ENCODE results near the gene CD27. TPM values are rescaled to one million over a fixed set of nuclear protein-coding genes. Genes with fewer than 3 reads are reported as not detected.
"Not testable (repeated sequence)": the region's sequence is repeated elsewhere in the genome, so short reads cannot be mapped to it uniquely, and the experiment has no call there.

CD27 gene
- total RNA-seq, 6 experiments from 2014 or later = 0.33 to 1.2 (median 0.68) TPM; not detected in 1

GRCh38 chr12:6478416-6478815 is 33.7 kb downstream of the CD27 start:
- 67% methylated on average over 2 of the region's 20 CpGs for WGBS (ENCODE audit: insufficient coverage, low coverage, low lambda C conversion rate, missing lambda C conversion rate)
- Histone ChIP-seq H3K9me3 (no peaks in the 10 kb centered on the region), H3K27ac (no peak overlapping the region), H3K4me1 (no peaks in the 10 kb centered on the region), H3K27me3 (no peaks in the 10 kb centered on the region), H3K36me3 (no peaks in the 10 kb centered on the region), H3K4me3 (no peak overlapping the region)
- DNase-seq = no peak
- intact Hi-C loops (cut with DNase I) = no loop called here
- no peak for TF ChIP-seq CTCF (IDR thresholded peaks at IDR 0.05)
- TF ChIP-seq POLR2A (IDR thresholded peaks at IDR 0.05) = no peak
- peak in 1 of 4 donors; percentile 30 for ATAC-seq

- DNase-seq = no peak
- TF ChIP-seq POLR2A (IDR thresholded peaks at IDR 0.05) (no peak), CTCF (IDR thresholded peaks at IDR 0.05) (no peak)
- no peak for ATAC-seq
- H3K4me3 ChIP-seq = no peak overlapping the region
- WGBS (ENCODE audit: insufficient coverage, low coverage, low lambda C conversion rate, missing lambda C conversion rate) = no CpG with 5 or more reads among the region's 1 CpG
- peaks cover 0 to 6% (median 0%) of the 10 kb centered on the region in 4 donors for H3K4me1 ChIP-seq
- intact Hi-C loops (cut with DNase I) = no loop called here
- H3K27ac ChIP-seq = no peak overlapping the region
- peaks cover 0 to 7% (median 0%) of the 10 kb centered on the region in 4 donors for H3K36me3 ChIP-seq
- H3K27me3 ChIP-seq = no peaks in the 10 kb centered on the region
- H3K9me3 ChIP-seq = no peaks in the 10 kb centered on the region
These were observed 43.5 kb downstream of the CD27 start for GRCh38 chr12:6488240-6488639.

GRCh38 chr12:6489449-6489848 is 44.7 kb downstream of the CD27 start:
- intact Hi-C loops (cut with DNase I) = no loop called here
- H3K4me1 ChIP-seq = peaks cover 0 to 10% (median 1%) of the 10 kb centered on the region in 4 donors
- no peak overlapping the region for H3K27ac ChIP-seq
- no peak for TF ChIP-seq CTCF (IDR thresholded peaks at IDR 0.05)
- TF ChIP-seq POLR2A (IDR thresholded peaks at IDR 0.05) = no peak
- no peaks in the 10 kb centered on the region for H3K27me3 ChIP-seq
- no peak for ATAC-seq
- WGBS (ENCODE audit: insufficient coverage, low coverage, low lambda C conversion rate, missing lambda C conversion rate) = 31% methylated on average over 2 of the region's 4 CpGs
- no peaks in the 10 kb centered on the region for H3K9me3 ChIP-seq
- no peak overlapping the region for H3K4me3 ChIP-seq
- DNase-seq = no peak
- H3K36me3 ChIP-seq = peaks cover 0 to 7% (median 0%) of the 10 kb centered on the region in 4 donors

GRCh38 chr12:6490673-6491072 is 45.9 kb downstream of the CD27 start:
- WGBS (ENCODE audit: insufficient coverage, low coverage, low lambda C conversion rate, missing lambda C conversion rate) = 88% methylated on average over 1 of the region's 1 CpG
- DNase-seq; H3K9me3 ChIP-seq; H3K27me3 ChIP-seq; H3K4me3 ChIP-seq; H3K27ac ChIP-seq; intact Hi-C loops (cut with DNase I); ATAC-seq; H3K36me3 ChIP-seq: not testable (repeated sequence)
- H3K4me1 ChIP-seq = peaks cover 0 to 20% (median 4%) of the 10 kb centered on the region in 4 donors

GRCh38 chr12:6492838-6493496 is 48.2 kb downstream of the CD27 start, which contains the start of gene MRPL51:
MRPL51 (minus strand) TSS chr12:6493262; CDS start chr12:6493136, 126 bp downstream.
- TF ChIP-seq CTCF (IDR thresholded peaks at IDR 0.05) = no peak
- peak; percentile 56 for TF ChIP-seq POLR2A (IDR thresholded peaks at IDR 0.05)
- H3K27me3 ChIP-seq = no peaks in the 10 kb centered on the region
- peaks cover 0 to 24% (median 0%) of the 10 kb centered on the region in 4 donors for H3K36me3 ChIP-seq
- under 1% methylated on average over 21 of the region's 39 CpGs for WGBS (ENCODE audit: insufficient coverage, low coverage, low lambda C conversion rate, missing lambda C conversion rate)
- DNase-seq = peak; percentile 99
- H3K27ac ChIP-seq = peak within 1 kb of the TSS; percentile 71 to 97 (median 91)
- ATAC-seq = peak; percentile 94 to 97 (median 95)
- peaks cover 0 to 20% (median 4%) of the 10 kb centered on the region in 4 donors for H3K4me1 ChIP-seq
- no peaks in the 10 kb centered on the region for H3K9me3 ChIP-seq
- peak within 1 kb of the TSS; percentile 60 to 91 (median 76) for H3K4me3 ChIP-seq
- intact Hi-C loops (cut with DNase I) = no loop called here

All from right lobe of liver (tissue), 6 donors.